ENCODE measurements around the gene FAM184A.

DNA sequence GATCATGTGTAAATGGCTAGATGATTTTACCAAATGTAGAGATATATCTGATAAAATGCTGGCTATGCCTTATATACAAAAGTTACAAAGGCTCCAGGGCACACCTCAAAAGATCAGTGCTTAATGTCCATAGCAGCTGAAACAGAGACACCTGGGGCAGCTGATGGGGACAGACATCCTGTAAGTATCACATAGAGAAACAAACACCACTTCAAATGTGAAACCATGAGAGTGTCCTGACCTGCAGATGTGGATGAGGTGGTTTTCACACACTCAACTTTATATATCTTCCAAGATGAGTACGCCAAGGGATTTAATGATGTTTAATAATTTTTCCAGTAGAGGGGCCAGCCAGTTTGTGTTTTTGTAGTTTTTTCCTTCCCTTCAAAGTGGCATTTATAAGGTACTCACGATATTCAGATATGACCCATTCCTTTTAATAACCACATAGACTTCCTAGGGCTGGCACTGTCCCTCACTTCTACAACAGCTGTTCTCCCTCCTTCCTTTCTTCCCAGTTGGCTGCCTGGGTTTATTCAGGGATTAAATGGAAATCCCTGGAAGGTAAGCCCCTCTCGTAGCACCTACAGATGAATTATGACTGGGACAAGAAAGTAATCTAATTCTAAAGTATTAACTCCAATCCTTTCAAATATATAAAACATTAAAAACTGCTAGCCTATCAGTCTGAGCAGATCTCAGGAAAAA, 93.2 kb downstream of the FAM184A start:
- TF ChIP-seq, protein P1, sequence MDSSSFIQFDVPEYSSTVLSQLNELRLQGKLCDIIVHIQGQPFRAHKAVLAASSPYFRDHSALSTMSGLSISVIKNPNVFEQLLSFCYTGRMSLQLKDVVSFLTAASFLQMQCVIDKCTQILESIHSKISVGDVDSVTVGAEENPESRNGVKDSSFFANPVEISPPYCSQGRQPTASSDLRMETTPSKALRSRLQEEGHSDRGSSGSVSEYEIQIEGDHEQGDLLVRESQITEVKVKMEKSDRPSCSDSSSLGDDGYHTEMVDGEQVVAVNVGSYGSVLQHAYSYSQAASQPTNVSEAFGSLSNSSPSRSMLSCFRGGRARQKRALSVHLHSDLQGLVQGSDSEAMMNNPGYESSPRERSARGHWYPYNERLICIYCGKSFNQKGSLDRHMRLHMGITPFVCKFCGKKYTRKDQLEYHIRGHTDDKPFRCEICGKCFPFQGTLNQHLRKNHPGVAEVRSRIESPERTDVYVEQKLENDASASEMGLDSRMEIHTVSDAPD (CRISPR knock-in tag; IDR thresholded peaks at IDR 0.05) = no peak
- TF ChIP-seq SPI1 (IDR thresholded peaks at IDR 0.05; ENCODE audit: borderline replicate concordance, low read depth, low read length) (no peak), ESRRA (IDR thresholded peaks at IDR 0.05; ENCODE audit: borderline replicate concordance, low read depth) (no peak), RCOR1 (IDR thresholded peaks at IDR 0.05; ENCODE audit: borderline replicate concordance in 1 of 2, low read depth in 2 of 2, low read length in 2 of 2) (no peak), EZH2 (IDR thresholded peaks at IDR 0.05; ENCODE audit: borderline replicate concordance, low read depth, low read length) (no peak), POLR3G (IDR thresholded peaks at IDR 0.05; ENCODE audit: extremely low read depth, insufficient read length, insufficient replicate concordance) (no peak)
- TF ChIP-seq, protein P2, sequence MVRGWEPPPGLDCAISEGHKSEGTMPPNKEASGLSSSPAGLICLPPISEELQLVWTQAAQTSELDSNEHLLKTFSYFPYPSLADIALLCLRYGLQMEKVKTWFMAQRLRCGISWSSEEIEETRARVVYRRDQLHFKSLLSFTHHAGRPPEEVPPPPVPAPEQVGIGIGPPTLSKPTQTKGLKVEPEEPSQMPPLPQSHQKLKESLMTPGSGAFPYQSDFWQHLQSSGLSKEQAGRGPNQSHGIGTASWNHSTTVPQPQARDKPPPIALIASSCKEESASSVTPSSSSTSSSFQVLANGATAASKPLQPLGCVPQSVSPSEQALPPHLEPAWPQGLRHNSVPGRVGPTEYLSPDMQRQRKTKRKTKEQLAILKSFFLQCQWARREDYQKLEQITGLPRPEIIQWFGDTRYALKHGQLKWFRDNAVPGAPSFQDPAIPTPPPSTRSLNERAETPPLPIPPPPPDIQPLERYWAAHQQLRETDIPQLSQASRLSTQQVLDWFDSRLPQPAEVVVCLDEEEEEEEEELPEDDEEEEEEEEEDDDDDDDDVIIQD (CRISPR knock-in tag; IDR thresholded peaks at IDR 0.05) = no peak
- TF ChIP-seq, protein P3, sequence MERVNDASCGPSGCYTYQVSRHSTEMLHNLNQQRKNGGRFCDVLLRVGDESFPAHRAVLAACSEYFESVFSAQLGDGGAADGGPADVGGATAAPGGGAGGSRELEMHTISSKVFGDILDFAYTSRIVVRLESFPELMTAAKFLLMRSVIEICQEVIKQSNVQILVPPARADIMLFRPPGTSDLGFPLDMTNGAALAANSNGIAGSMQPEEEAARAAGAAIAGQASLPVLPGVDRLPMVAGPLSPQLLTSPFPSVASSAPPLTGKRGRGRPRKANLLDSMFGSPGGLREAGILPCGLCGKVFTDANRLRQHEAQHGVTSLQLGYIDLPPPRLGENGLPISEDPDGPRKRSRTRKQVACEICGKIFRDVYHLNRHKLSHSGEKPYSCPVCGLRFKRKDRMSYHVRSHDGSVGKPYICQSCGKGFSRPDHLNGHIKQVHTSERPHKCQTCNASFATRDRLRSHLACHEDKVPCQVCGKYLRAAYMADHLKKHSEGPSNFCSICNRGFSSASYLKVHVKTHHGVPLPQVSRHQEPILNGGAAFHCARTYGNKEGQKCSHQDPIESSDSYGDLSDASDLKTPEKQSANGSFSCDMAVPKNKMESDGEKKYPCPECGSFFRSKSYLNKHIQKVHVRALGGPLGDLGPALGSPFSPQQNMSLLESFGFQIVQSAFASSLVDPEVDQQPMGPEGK (CRISPR knock-in tag; IDR thresholded peaks at IDR 0.05; ENCODE audit: borderline replicate concordance) = no peak

Data from K562 (cell line).